Naive thymus-derived CD4-positive, alpha-beta T cell (primary cell): Measurements from ENCODE around the gene VASP. TPM values are rescaled to one million over a fixed set of nuclear protein-coding genes. Genes with fewer than 3 reads are reported as not detected.
A peak's percentile ranks its signal among the peaks of the same experiment; 100 is the strongest.

Experiments used
- ATAC-seq: fragments of 150-1000 bp; cut with Tn5 transposase; 2 replicates; pipeline ENCODE4 v1.10.0; 2021; ENCODE audit warnings: mild to moderate bottlenecking, moderate library complexity
- CTCF ChIA-PET: fragments of 350-600 bp; sonication (Branson Sonifier 250); formaldehyde crosslinking; loops from one replicate; lab custom pipeline; 2021; ENCODE audit warnings: antibody characterized with exemption; lab: Charles Lee
- POLR2A ChIA-PET: fragments of 350-600 bp; sonication (Branson Sonifier 250); formaldehyde crosslinking; loops from one replicate; lab custom pipeline; 2021; ENCODE audit warnings: antibody characterized with exemption, inconsistent platforms; lab: Charles Lee
- DNase-seq, 9 donors: peaks; one replicate each; pipeline versions ENCODE4 v3.0.0 to v3.0.0-alpha.2; 2020 to 2022; ENCODE audit warnings: mixed read lengths in 1 of 9
- H3K27ac ChIP-seq: one replicate; pipeline ENCODE4 v1.7.0; 2013; ENCODE audit warnings: mild to moderate bottlenecking, low read depth, low read length, moderate library complexity
- H3K27me3 ChIP-seq, 2 donors: one replicate each; pipeline ENCODE4 v1.7.0; 2013; ENCODE audit warnings: low read length in 2 of 2, mild to moderate bottlenecking in 2 of 2, moderate library complexity in 2 of 2; ENCODE audit not compliant: control insufficient read depth in 2 of 2, insufficient read depth in 2 of 2
- H3K36me3 ChIP-seq, 3 experiments: 1 replicate in 2 of 3; 2 replicates in 1 of 3; pipeline ENCODE4 v1.7.0; 2013; ENCODE audit warnings: low read length in 3 of 3, mild to moderate bottlenecking in 3 of 3, moderate library complexity in 1 of 3; ENCODE audit not compliant: insufficient read depth in 3 of 3, control insufficient read depth in 2 of 3
- H3K4me1 ChIP-seq, 2 donors: one replicate each; pipeline ENCODE4 v1.7.0; 2013; ENCODE audit warnings: low read length in 2 of 2, mild to moderate bottlenecking in 2 of 2, moderate library complexity in 1 of 2; ENCODE audit not compliant: control insufficient read depth in 2 of 2, insufficient read depth in 2 of 2
- H3K4me3 ChIP-seq: 2 replicates; pipeline ENCODE4 v1.7.0; 2013; ENCODE audit warnings: mild to moderate bottlenecking, low read length
- H3K9me3 ChIP-seq, 3 experiments: 1 replicate in 2 of 3; 2 replicates in 1 of 3; pipeline ENCODE4 v1.7.0; 2013; ENCODE audit warnings: low read length in 3 of 3; ENCODE audit not compliant: control insufficient read depth in 2 of 3
- H3K27ac Mint-ChIP-seq, 9 donors: one replicate each; pipeline ENCODE4 v1.8.0; 2020 to 2022; ENCODE audit warnings: mixed read lengths in 9 of 9, mild to moderate bottlenecking in 8 of 9, moderate library complexity in 5 of 9, inconsistent platforms in 2 of 9
- H3K27me3 Mint-ChIP-seq, 5 donors: one replicate each; pipeline ENCODE4 v1.8.0; 2021 to 2022; ENCODE audit warnings: mixed read lengths in 5 of 5, mild to moderate bottlenecking in 1 of 5
- H3K36me3 Mint-ChIP-seq, 5 donors: one replicate each; pipeline ENCODE4 v1.8.0; 2020 to 2022; ENCODE audit warnings: mixed read lengths in 5 of 5, mild to moderate bottlenecking in 3 of 5, inconsistent platforms in 1 of 5
- H3K4me1 Mint-ChIP-seq, 7 donors: one replicate each; pipeline ENCODE4 v1.8.0; 2020 to 2022; ENCODE audit warnings: mixed read lengths in 7 of 7, mild to moderate bottlenecking in 3 of 7, inconsistent platforms in 1 of 7
- H3K4me3 Mint-ChIP-seq, 10 donors: one replicate each; pipeline ENCODE4 v1.8.0; 2020 to 2022; ENCODE audit warnings: mild to moderate bottlenecking in 10 of 10, mixed read lengths in 10 of 10, moderate library complexity in 6 of 10, inconsistent platforms in 2 of 10
- H3K9me3 Mint-ChIP-seq, 11 donors: one replicate each; pipeline ENCODE4 v1.8.0; 2020 to 2022; ENCODE audit warnings: mixed read lengths in 11 of 11, mild to moderate bottlenecking in 4 of 11, inconsistent platforms in 1 of 11, moderate library complexity in 1 of 11
- intact Hi-C, 2 donors: fragments of 100-400 bp; cut with micrococcal nuclease; formaldehyde crosslinking; loops; one replicate each; pipeline ENCODE4 v1.15.1; 2023
- polyA plus RNA-seq, 2 donors: library from polyadenylated mRNA; unstranded; fragments of 300-500 nt; fragmentation: Illumina TruSeq; gene quantifications; one replicate each; pipeline ENCODE4 v1.2.3, GENCODE V29; 2021
- total RNA-seq, 6 experiments: library from RNA in 5 of 6; stranded (reverse) in 5 of 6; gene quantifications; 1 replicate in 5 of 6; 2 replicates in 1 of 6; pipeline ENCODE4 v1.2.3 and lab custom pipeline; 2021 to 2026

Gene VASP
- total and polyA plus RNA-seq, 7 experiments from 2014 or later: 27.0 to 206 (median 74.2) TPM

- Histone ChIP-seq H3K4me1 (peaks cover 13 to 21% of the 10 kb centered on the region in 2 donors), H3K36me3 (no peaks in the 10 kb centered on the region), H3K4me3 (no peak overlapping the region), H3K27me3 (no peaks in the 10 kb centered on the region), H3K27ac (no peak overlapping the region), H3K9me3 (no peaks in the 10 kb centered on the region)
- ATAC-seq (no peak), DNase-seq (peak in 1 of 9 donors; percentile 42)
- Mint-ChIP-seq H3K9me3 (peaks cover 0 to 1% (median 0%) of the 10 kb centered on the region in 11 donors), H3K36me3 (no peaks in the 10 kb centered on the region), H3K4me3 (peak overlapping the region in 5 of 10 donors; percentile 13 to 76 (median 45)), H3K4me1 (peaks cover 15 to 33% (median 27%) of the 10 kb centered on the region in 7 donors), H3K27ac (peak overlapping the region in 2 of 9 donors; percentile 43 to 72), H3K27me3 (peaks cover 12 to 22% (median 19%) of the 10 kb centered on the region in 5 donors)
- ChIA-PET POLR2A (no interaction called here), CTCF (no interaction called here)
- intact Hi-C loops: loop anchor here (1.0 to 2.0 kb wide), 3 partner anchors 14 to 150 kb away; partner anchors contain the start of gene VASP (in 1 of the 2)
These were observed 14.4 kb upstream of the VASP start for GRCh38 chr19:45492627-45493470.

DNA sequence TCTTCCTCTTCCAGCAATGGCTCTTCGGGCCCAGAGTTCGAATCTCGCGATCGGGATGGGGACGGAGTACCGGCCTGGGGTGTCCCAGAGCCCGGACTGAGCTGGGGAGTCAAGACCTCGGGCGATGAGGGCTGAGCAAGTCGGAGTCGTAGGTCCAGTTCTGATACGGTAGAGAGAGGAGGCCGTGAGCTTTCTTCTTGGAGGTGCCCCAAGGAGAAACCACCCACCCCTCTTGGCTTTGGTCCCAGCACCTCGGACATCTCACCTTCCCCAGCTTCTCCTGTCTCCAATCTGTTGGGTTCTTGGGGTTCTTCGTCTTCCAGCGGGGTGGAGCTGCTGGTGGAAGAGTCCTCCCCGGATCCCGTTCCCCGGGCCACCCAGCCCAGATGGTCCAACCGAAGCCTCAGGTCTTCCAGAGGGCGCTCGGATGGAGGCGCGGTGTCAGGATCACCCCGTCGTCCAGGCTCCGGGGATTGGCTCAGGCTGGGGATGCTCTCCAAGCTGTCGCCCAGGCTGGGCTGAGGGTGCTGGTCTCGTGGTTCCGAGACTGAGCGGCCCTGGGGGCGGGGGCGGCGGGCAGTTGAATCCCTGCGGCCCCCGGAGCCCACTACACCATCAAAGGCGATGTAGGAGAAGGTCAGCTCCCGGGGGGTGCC is 12.9 kb upstream of the VASP start:
- peaks cover 28 to 33% of the 10 kb centered on the region in 2 donors for H3K4me1 ChIP-seq
- ChIA-PET CTCF (interaction anchor here (0.5 to 2.4 kb wide), 7 partner anchors 9 to 147 kb away, joined by 3 to 11 read pairs (median 5); no protein-coding TSS in a partner anchor), POLR2A (no interaction called here)
- Mint-ChIP-seq H3K27ac (no peak overlapping the region), H3K9me3 (peaks cover 0 to 1% (median 0%) of the 10 kb centered on the region in 11 donors), H3K4me1 (peaks cover 22 to 43% (median 35%) of the 10 kb centered on the region in 7 donors), H3K27me3 (peaks cover 12 to 29% (median 19%) of the 10 kb centered on the region in 5 donors), H3K4me3 (peak overlapping the region in 2 of 10 donors; percentile 25 to 37), H3K36me3 (peaks cover 0 to 2% (median 0%) of the 10 kb centered on the region in 5 donors)
- intact Hi-C loops: no loop called here
- no peak overlapping the region for H3K4me3 ChIP-seq
- H3K27me3 ChIP-seq: no peaks in the 10 kb centered on the region
- DNase-seq (no peak), ATAC-seq (no peak)
- H3K9me3 ChIP-seq: no peaks in the 10 kb centered on the region
- H3K36me3 ChIP-seq: no peaks in the 10 kb centered on the region
- no peak overlapping the region for H3K27ac ChIP-seq

DNA sequence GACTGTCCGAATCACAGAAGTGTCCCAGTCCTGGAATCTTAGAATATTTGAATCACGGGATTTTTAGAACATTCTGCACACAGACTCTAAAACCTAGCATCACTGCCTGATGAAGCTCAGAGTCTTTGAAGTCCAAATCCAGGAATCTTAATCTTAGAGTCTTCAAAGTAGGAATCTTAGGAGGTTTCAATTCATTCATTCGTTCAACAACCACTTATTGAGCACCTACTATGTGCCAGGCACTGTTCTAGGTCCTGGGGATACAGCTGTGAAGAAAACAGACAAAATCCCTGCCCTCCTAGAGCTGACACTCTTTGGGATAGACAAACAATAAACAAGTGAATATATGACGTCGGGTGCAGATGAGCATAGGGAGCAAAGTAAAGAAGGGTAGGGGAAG is 12.1 kb upstream of the VASP start:
- DNase-seq: no peak
- peaks cover 28 to 38% of the 10 kb centered on the region in 2 donors for H3K4me1 ChIP-seq
- Mint-ChIP-seq H3K27ac (peak overlapping the region in 1 of 9 donors; percentile 62), H3K4me1 (peaks cover 28 to 47% (median 39%) of the 10 kb centered on the region in 7 donors), H3K4me3 (peak overlapping the region; percentile 63 to 92 (median 76)), H3K36me3 (peaks cover 0 to 4% (median 0%) of the 10 kb centered on the region in 5 donors), H3K27me3 (peaks cover 12 to 33% (median 19%) of the 10 kb centered on the region in 5 donors), H3K9me3 (peaks cover 0 to 1% (median 0%) of the 10 kb centered on the region in 11 donors)
- intact Hi-C loops: loop anchor here in 1 of 2 donors (5.0 kb wide), 1 partner anchor 493 kb away; the partner anchor contains the start of gene RELB
- no peaks in the 10 kb centered on the region for H3K36me3 ChIP-seq
- ChIA-PET CTCF (interaction anchor here (1.5 to 2.4 kb wide), 6 partner anchors 10 to 146 kb away, joined by 4 to 11 read pairs (median 8); no protein-coding TSS in a partner anchor), POLR2A (no interaction called here)
- no peak overlapping the region for H3K27ac ChIP-seq
- H3K4me3 ChIP-seq: no peak overlapping the region
- no peaks in the 10 kb centered on the region for H3K27me3 ChIP-seq
- no peak for ATAC-seq
- no peaks in the 10 kb centered on the region for H3K9me3 ChIP-seq

- ChIA-PET CTCF (interaction anchor here (0.7 to 2.4 kb wide), 5 partner anchors 11 to 145 kb away, joined by 3 to 11 read pairs (median 9); no protein-coding TSS in a partner anchor), POLR2A (interaction anchor here (0.6 to 1.3 kb wide), 8 partner anchors 9 to 408 kb away, joined by 3 to 5 read pairs (median 4); partner anchors contain the start of genes FOSB and OPA3)
- peak in 7 of 9 donors; percentile 44 to 75 (median 55) for DNase-seq
- peaks cover 28 to 52% (median 48%) of the 10 kb centered on the region in 7 donors for H3K4me1 Mint-ChIP-seq
- H3K27ac ChIP-seq: no peak overlapping the region
- intact Hi-C loops: loop anchor here in 1 of 2 donors (5.0 kb wide), 1 partner anchor 494 kb away; the partner anchor contains the start of gene RELB
- peaks cover 0 to 8% (median 4%) of the 10 kb centered on the region in 5 donors for H3K36me3 Mint-ChIP-seq
- peaks cover 12 to 37% (median 19%) of the 10 kb centered on the region in 5 donors for H3K27me3 Mint-ChIP-seq
- no peaks in the 10 kb centered on the region for H3K27me3 ChIP-seq
- ATAC-seq: peak; percentile 33
- H3K4me3 ChIP-seq: peak overlapping the region; percentile 65
- peak overlapping the region; percentile 72 to 97 (median 77) for H3K4me3 Mint-ChIP-seq
- H3K36me3 ChIP-seq: no peaks in the 10 kb centered on the region
- H3K27ac Mint-ChIP-seq: peak overlapping the region in 4 of 9 donors; percentile 12 to 87 (median 48)
- no peaks in the 10 kb centered on the region for H3K9me3 ChIP-seq
- peaks cover 28 to 38% of the 10 kb centered on the region in 2 donors for H3K4me1 ChIP-seq
- peaks cover 0 to 1% (median 0%) of the 10 kb centered on the region in 11 donors for H3K9me3 Mint-ChIP-seq
These were observed 10.8 kb upstream of the VASP start for GRCh38 chr19:45496349-45496953.

DNA sequence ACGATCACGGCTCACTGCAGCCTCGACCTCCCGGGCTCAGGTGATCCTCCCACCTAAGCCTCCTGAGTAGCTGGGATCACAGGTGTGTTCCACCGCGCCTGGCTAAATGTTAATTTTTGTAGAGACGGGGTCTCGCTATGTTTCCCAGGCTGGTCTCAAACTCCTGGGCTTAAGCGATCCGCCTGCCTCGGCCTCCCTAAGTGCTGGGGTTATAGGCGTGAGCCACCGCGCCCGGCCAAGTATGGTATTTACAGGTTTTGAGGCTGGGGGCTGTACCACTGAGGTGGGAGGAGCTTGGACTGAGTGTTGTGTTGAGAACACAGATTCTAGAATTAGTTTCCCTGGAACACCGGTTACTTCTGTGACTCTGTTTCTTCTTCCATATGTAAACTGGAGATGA is 9.5 kb upstream of the VASP start:
- peaks cover 28 to 35% of the 10 kb centered on the region in 2 donors for H3K4me1 ChIP-seq
- H3K27me3 Mint-ChIP-seq: peaks cover 5 to 37% (median 10%) of the 10 kb centered on the region in 5 donors
- H3K36me3 ChIP-seq: no peaks in the 10 kb centered on the region
- H3K27ac Mint-ChIP-seq: peak overlapping the region in 6 of 9 donors; percentile 22 to 87 (median 66)
- H3K27me3 ChIP-seq: no peaks in the 10 kb centered on the region
- no peak overlapping the region for H3K4me3 ChIP-seq
- H3K9me3 ChIP-seq: no peaks in the 10 kb centered on the region
- H3K9me3 Mint-ChIP-seq: no peaks in the 10 kb centered on the region
- H3K36me3 Mint-ChIP-seq: peaks cover 0 to 9% (median 4%) of the 10 kb centered on the region in 5 donors
- no peak overlapping the region for H3K27ac ChIP-seq
- DNase-seq: no peak
- ATAC-seq: no peak
- intact Hi-C loops: loop anchor here (1.0 to 5.0 kb wide), 7 partner anchors 9 to 495 kb away; partner anchors contain the start of genes OPA3 (in 1 of the 2) and RELB (in 1 of the 2)
- H3K4me1 Mint-ChIP-seq: peaks cover 28 to 52% (median 48%) of the 10 kb centered on the region in 7 donors
- POLR2A ChIA-PET: interaction anchor here (0.6 kb wide), 1 partner anchor 8 kb away, joined by 3 read pairs; no protein-coding TSS in a partner anchor
- CTCF ChIA-PET: interaction anchor here (0.6 to 1.6 kb wide), 2 partner anchors 19 to 801 kb away, joined by 3 to 4 read pairs; no protein-coding TSS in a partner anchor
- H3K4me3 Mint-ChIP-seq: peak overlapping the region; percentile 73 to 97 (median 84)
